ENCODE measurements around the gene TMEM204. TPM values are rescaled to one million over a fixed set of nuclear protein-coding genes. Genes with fewer than 3 reads are reported as not detected.

TMEM204 gene
- total and polyA plus RNA-seq, 4 donors: 24.7 to 116 (median 40.4) TPM

GRCh38 chr16:1494711-1495110, 38.8 kb upstream of the TMEM204 start:
- H3K36me3 ChIP-seq (ENCODE audit: control insufficient read depth in 4 of 4, insufficient read depth in 4 of 4, low read length in 4 of 4): peaks cover 0 to 34% (median 19%) of the 10 kb centered on the region in 4 donors
- H3K9me3 ChIP-seq (ENCODE audit: control insufficient read depth in 4 of 4, insufficient read depth in 3 of 4, low read length in 3 of 4): no peaks in the 10 kb centered on the region
- H3K4me1 ChIP-seq (ENCODE audit: control insufficient read depth in 5 of 5, insufficient read depth in 5 of 5, low read length in 5 of 5): peaks cover 0 to 18% (median 5%) of the 10 kb centered on the region in 5 donors
- DNase-seq (no peak), ATAC-seq (ENCODE audit: insufficient read depth, low FRiP score) (no peak)
- no peak overlapping the region for H3K9ac ChIP-seq (ENCODE audit: insufficient read depth in 1 of 2, low read length in 2 of 2)
- no peak overlapping the region for H3K27ac ChIP-seq (ENCODE audit: low read depth in 1 of 2, low read length in 1 of 2)
- H3K27me3 ChIP-seq (ENCODE audit: control insufficient read depth in 3 of 3, insufficient read depth in 3 of 3, low read length in 2 of 3): no peaks in the 10 kb centered on the region
- TF ChIP-seq CTCF (IDR thresholded peaks at IDR 0.05; ENCODE audit: control extremely low read depth, extremely low read depth): no peak
- H3K4me3 ChIP-seq: no peak overlapping the region
- 80 to 83% methylated on average over 13 of the region's 13 CpGs for WGBS, 2 donors

GRCh38 chr16:1495211-1495888, 38.1 kb upstream of the TMEM204 start:
- ATAC-seq (ENCODE audit: insufficient read depth, low FRiP score) (no peak), DNase-seq (no peak)
- Histone ChIP-seq H3K4me1 (ENCODE audit: control insufficient read depth in 5 of 5, insufficient read depth in 5 of 5, low read length in 5 of 5) (peaks cover 0 to 18% (median 5%) of the 10 kb centered on the region in 5 donors), H3K9ac (ENCODE audit: insufficient read depth in 1 of 2, low read length in 2 of 2) (no peak overlapping the region), H3K27me3 (ENCODE audit: control insufficient read depth in 3 of 3, insufficient read depth in 3 of 3, low read length in 2 of 3) (no peaks in the 10 kb centered on the region), H3K27ac (ENCODE audit: low read depth in 1 of 2, low read length in 1 of 2) (no peak overlapping the region), H3K36me3 (ENCODE audit: control insufficient read depth in 4 of 4, insufficient read depth in 4 of 4, low read length in 4 of 4) (peaks cover 2 to 40% (median 21%) of the 10 kb centered on the region in 4 donors), H3K4me3 (no peak overlapping the region), H3K9me3 (ENCODE audit: control insufficient read depth in 4 of 4, insufficient read depth in 3 of 4, low read length in 3 of 4) (no peaks in the 10 kb centered on the region)
- no peak for TF ChIP-seq CTCF (IDR thresholded peaks at IDR 0.05; ENCODE audit: control extremely low read depth, extremely low read depth)
- 90 to 94% methylated on average over 39 of the region's 39 CpGs for WGBS, 2 donors

- DNase-seq (no peak), ATAC-seq (ENCODE audit: insufficient read depth, low FRiP score) (no peak)
- 91 to 93% methylated on average over 24 to 25 of the region's 25 CpGs for WGBS, 2 donors
- Histone ChIP-seq H3K9ac (ENCODE audit: insufficient read depth in 1 of 2, low read length in 2 of 2) (no peak overlapping the region), H3K9me3 (ENCODE audit: control insufficient read depth in 4 of 4, insufficient read depth in 3 of 4, low read length in 3 of 4) (no peaks in the 10 kb centered on the region), H3K4me3 (no peak overlapping the region), H3K27ac (ENCODE audit: low read depth in 1 of 2, low read length in 1 of 2) (no peak overlapping the region), H3K36me3 (ENCODE audit: control insufficient read depth in 4 of 4, insufficient read depth in 4 of 4, low read length in 4 of 4) (peaks cover 4 to 46% (median 22%) of the 10 kb centered on the region in 4 donors), H3K27me3 (ENCODE audit: control insufficient read depth in 3 of 3, insufficient read depth in 3 of 3, low read length in 2 of 3) (no peaks in the 10 kb centered on the region), H3K4me1 (ENCODE audit: control insufficient read depth in 5 of 5, insufficient read depth in 5 of 5, low read length in 5 of 5) (peaks cover 0 to 18% (median 5%) of the 10 kb centered on the region in 5 donors)
- no peak for TF ChIP-seq CTCF (IDR thresholded peaks at IDR 0.05; ENCODE audit: control extremely low read depth, extremely low read depth)
Observed at GRCh38 chr16:1495889-1496262, 37.6 kb upstream of the TMEM204 start.

All from lung (tissue), 12 donors.